IMR-90 (cell line): ENCODE measurements around the gene PSMB5. TPM values are rescaled to one million over a fixed set of nuclear protein-coding genes. Genes with fewer than 3 reads are reported as not detected.

Experiments used
- ATAC-seq: fragments of 200-7000 bp; cut with Tn5 transposase; 2 replicates; pipeline ENCODE4 v1.9.1; 2020; ENCODE audit warnings: low read depth, mild to moderate bottlenecking, moderate library complexity
- BruUV-seq: library from RNA; stranded (reverse); fragments of 400-500 nt; replicated peaks from 2 replicates; lab custom pipeline; 2021; lab: Mats Ljungman, UMichigan
- CTCF ChIA-PET: fragments of 300-600 bp; formaldehyde crosslinking; extraction: SDS; loops from one replicate; lab custom pipeline; 2021; ENCODE audit warnings: antibody characterized with exemption; lab: Yijun Ruan, JAX
- POLR2A ChIA-PET: fragments of 300-600 bp; sonication (Branson Sonifier 250); formaldehyde crosslinking; loops from one replicate; lab custom pipeline; 2022; ENCODE audit warnings: antibody characterized with exemption; ENCODE audit not compliant: unreplicated experiment; lab: Charles Lee
- DNase-seq: peaks from one replicate; pipeline ENCODE4 v3.0.0; 2013
- H2AFZ ChIP-seq: replicated peaks from 2 replicates; pipeline ENCODE3; 2013; ENCODE audit warnings: low read length, mild to moderate bottlenecking; ENCODE audit not compliant: poor library complexity
- H2AK5ac ChIP-seq: 2 replicates; pipeline ENCODE4 v1.6.1; 2013; ENCODE audit warnings: low read depth, low read length, inconsistent platforms
- H2AK9ac ChIP-seq: replicated peaks from 2 replicates; pipeline ENCODE3; 2013; ENCODE audit warnings: mild to moderate bottlenecking, low read depth, low read length, moderate library complexity; ENCODE audit not compliant: poor library complexity
- H2BK120ac ChIP-seq: 2 replicates; pipeline ENCODE4 v1.6.1; 2013; ENCODE audit warnings: low read depth, low read length, inconsistent platforms
- H2BK15ac ChIP-seq: 3 replicates; pipeline ENCODE4 v1.6.1; 2013; ENCODE audit warnings: low read depth, low read length, inconsistent platforms
- H2BK20ac ChIP-seq: 2 replicates; pipeline ENCODE4 v1.6.1; 2013; ENCODE audit warnings: low read depth, mild to moderate bottlenecking, inconsistent platforms, low read length, moderate library complexity
- H2BK5ac ChIP-seq: 2 replicates; pipeline ENCODE4 v1.6.1; 2013; ENCODE audit warnings: mild to moderate bottlenecking, low read depth, low read length, inconsistent platforms; ENCODE audit not compliant: poor library complexity, severe bottlenecking
- H3K14ac ChIP-seq: replicated peaks from 2 replicates; pipeline ENCODE4 v1.6.1; 2013; ENCODE audit warnings: low read depth, low read length, inconsistent platforms
- H3K18ac ChIP-seq: 2 replicates; pipeline ENCODE4 v1.6.1; 2013; ENCODE audit warnings: low read depth, low read length, control low read depth
- H3K23ac ChIP-seq: 2 replicates; pipeline ENCODE4 v1.6.1; 2013; ENCODE audit warnings: low read depth, low read length, inconsistent platforms
- H3K27ac ChIP-seq: 2 replicates; pipeline ENCODE4 v1.5.1; 2013; ENCODE audit warnings: mild to moderate bottlenecking, control low read depth, low read length; ENCODE audit not compliant: insufficient read depth
- H3K27me3 ChIP-seq: 2 replicates; pipeline ENCODE4 v1.6.1; 2013; ENCODE audit warnings: low read length; ENCODE audit not compliant: control insufficient read depth, insufficient read depth
- H3K36me3 ChIP-seq: 2 replicates; pipeline ENCODE4 v1.6.1; 2013; ENCODE audit warnings: low read length, mixed read lengths; ENCODE audit not compliant: control insufficient read depth, insufficient read depth
- H3K4ac ChIP-seq: 2 replicates; pipeline ENCODE4 v1.6.1; 2013; ENCODE audit warnings: low read depth, low read length, inconsistent platforms
- H3K4me1 ChIP-seq: 2 replicates; pipeline ENCODE4 v1.6.1; 2013; ENCODE audit warnings: low read length, mixed read lengths; ENCODE audit not compliant: control insufficient read depth, insufficient read depth
- H3K4me2 ChIP-seq: 2 replicates; pipeline ENCODE4 v1.6.1; 2013; ENCODE audit warnings: low read depth, mild to moderate bottlenecking, control low read depth, low read length, moderate library complexity
- H3K4me3 ChIP-seq: 2 replicates; pipeline ENCODE4 v1.5.1; 2013; ENCODE audit warnings: low read depth, mild to moderate bottlenecking, control low read depth, low read length, moderate library complexity; ENCODE audit not compliant: insufficient read depth
- H3K56ac ChIP-seq: 2 replicates; pipeline ENCODE4 v1.6.1; 2013; ENCODE audit warnings: low read length, inconsistent platforms; ENCODE audit not compliant: insufficient read depth; ENCODE audit errors: extremely low read depth
- H3K79me1 ChIP-seq, 2 experiments: 2 replicates each; pipeline ENCODE4 v1.6.1; 2013; ENCODE audit warnings: low read length in 2 of 2, inconsistent platforms in 1 of 2, low read depth in 1 of 2
- H3K9ac ChIP-seq: 2 replicates; pipeline ENCODE4 v1.6.1; 2013; ENCODE audit warnings: low read depth, low read length, control low read depth
- H3K9me1 ChIP-seq: 2 replicates; pipeline ENCODE4 v1.6.1; 2013; ENCODE audit warnings: low read length, inconsistent platforms; ENCODE audit not compliant: insufficient read depth
- H3K9me3 ChIP-seq: 2 replicates; pipeline ENCODE4 v1.6.1; 2013; ENCODE audit warnings: low read length; ENCODE audit not compliant: control insufficient read depth, insufficient read depth
- H4K20me1 ChIP-seq: 2 replicates; pipeline ENCODE4 v1.6.1; 2013; ENCODE audit warnings: low read length, inconsistent platforms; ENCODE audit not compliant: insufficient read depth
- H4K5ac ChIP-seq: 2 replicates; pipeline ENCODE4 v1.6.1; 2013; ENCODE audit warnings: mild to moderate bottlenecking, low read depth, low read length, control low read depth
- H4K8ac ChIP-seq, 2 experiments: 2 replicates each; pipeline ENCODE4 v1.6.1; 2013; ENCODE audit warnings: low read depth in 2 of 2, low read length in 2 of 2, control low read depth in 1 of 2, inconsistent platforms in 1 of 2
- H4K91ac ChIP-seq: 2 replicates; pipeline ENCODE4 v1.6.1; 2013; ENCODE audit warnings: low read depth, low read length, inconsistent platforms; ENCODE audit not compliant: insufficient read depth
- BHLHE40 ChIP-seq: fragments of 150-350 bp; IDR thresholded peaks from 2 replicates; pipeline ENCODE4 v1.6.1; 2016; ENCODE audit warnings: mild to moderate bottlenecking, low read depth, low read length
- ELK1 ChIP-seq: fragments of 150-350 bp; IDR thresholded peaks from 2 replicates; pipeline ENCODE4 v1.6.1; 2016; ENCODE audit warnings: low read depth, mild to moderate bottlenecking, low read length, moderate library complexity, borderline replicate concordance
- MAZ ChIP-seq: IDR thresholded peaks from 2 replicates; pipeline ENCODE4 v1.6.1; 2012; ENCODE audit warnings: low read depth, mild to moderate bottlenecking, low read length, improper control_type of control experiment, moderate library complexity, borderline replicate concordance
- RFX5 ChIP-seq: IDR thresholded peaks from 2 replicates; pipeline ENCODE4 v1.8.0; 2012; ENCODE audit warnings: low read depth, mild to moderate bottlenecking, low read length, moderate library complexity
- USF2 ChIP-seq: fragments of 150-350 bp; IDR thresholded peaks from 2 replicates; pipeline ENCODE4 v1.6.1; 2017; ENCODE audit warnings: mild to moderate bottlenecking, antibody characterized with exemption, low read length, low read depth
- WGBS, 2 experiments: methylation state at CpG; one replicate each; pipeline versions ENCODE4 v1.1.5 to v1.1.7; 2013; ENCODE audit warnings: missing lambda C conversion rate in 2 of 2; ENCODE audit not compliant: insufficient read length in 1 of 2; ENCODE audit errors: extremely low coverage in 2 of 2; 5-methylcytosine and 5-hydroxymethylcytosine counted together
- dilution Hi-C: fragments of 300-500 bp; cut with HindIII; formaldehyde crosslinking; loops from one replicate; pipeline ENCODE4 v1.14.3; 2018; ENCODE audit warnings: low sequenced_read_pairs; ENCODE audit not compliant: unreplicated experiment
- in situ Hi-C: fragments of 300-500 bp; cut with MboI; formaldehyde crosslinking; loops from 3 replicates; pipeline ENCODE4 v1.14.3; 2019; ENCODE audit warnings: low sequenced_read_pairs, inconsistent platforms, mixed read lengths
- intact Hi-C: fragments of 100-400 bp; cut with micrococcal nuclease; formaldehyde crosslinking; loops from 2 replicates; pipeline ENCODE4 v1.10.0; 2022
- polyA plus RNA-seq, 3 experiments: library from polyadenylated mRNA; depleted of rRNA; stranded (reverse); fragments of >200 nt; gene quantifications; 2 replicates each; pipeline ENCODE4 v1.2.3, GENCODE V29; 2012; ENCODE audit warnings: low replicate concordance in 1 of 3
- total RNA-seq: library from RNA; depleted of rRNA; stranded (reverse); fragments of >200 nt; gene quantifications from 2 replicates; pipeline ENCODE4 v1.2.3, GENCODE V29; 2012

Gene PSMB5
- total and polyA plus RNA-seq, 2 of the 4 experiments (the other 2 are of a cell fraction): 310 to 321 TPM

- H3K4me2 ChIP-seq: no peak overlapping the region
- TF ChIP-seq RFX5: no peak
- no peak for TF ChIP-seq MAZ
- no peak for TF ChIP-seq BHLHE40
- TF ChIP-seq USF2: no peak
- no peak for TF ChIP-seq ELK1
- CTCF ChIA-PET: interaction anchor here (1.0 to 1.1 kb wide), 2 partner anchors 11 to 52 kb away, joined by 3 to 4 read pairs; no protein-coding TSS in a partner anchor
These were observed 12.4 kb upstream of the PSMB5 start for GRCh38 chr14:23047034-23047634.

More at GRCh38 chr14:23047034-23047634, 12.4 kb upstream of the PSMB5 start:
- ATAC-seq: peak; percentile 41
- H4K20me1 ChIP-seq: no peaks in the 10 kb centered on the region; the same call in 1 of the 2 replicates
- in situ Hi-C loops (no loop called here), dilution Hi-C loops (no loop called here), intact Hi-C loops (no loop called here)
- H3K56ac ChIP-seq: no peak overlapping the region
- H4K8ac ChIP-seq: 0 out of 4 replicates have a peak overlapping the region, but pooled peaks of 1 of the 2 experiments have one; percentile 29
- H3K9me1 ChIP-seq: peaks cover 8% of the 10 kb centered on the region; the same call in 1 of the 2 replicates
- WGBS, 2 experiments: 100% methylated on average over 1 of the region's 6 CpGs; no CpG with 5 or more reads in 1 of the 2 experiments
- no peaks in the 10 kb centered on the region for H3K27me3 ChIP-seq
- H3K36me3 ChIP-seq: no peaks in the 10 kb centered on the region
- H2AK9ac ChIP-seq: peak overlapping the region; percentile 15
- peaks cover 4% of the 10 kb centered on the region for H3K4me1 ChIP-seq
- H3K14ac ChIP-seq: 0 out of 2 replicates have a peak overlapping the region, but pooled peaks have one; percentile 14
- no peak overlapping the region for H3K4me3 ChIP-seq
- 0 out of 2 replicates have a peak overlapping the region, but pooled peaks have one; percentile 15 for H3K23ac ChIP-seq
- no peak overlapping the region for H4K91ac ChIP-seq
- no peak overlapping the region for H2BK20ac ChIP-seq
- POLR2A ChIA-PET: no interaction called here
- no peak overlapping the region for H2BK5ac ChIP-seq
- peak overlapping the region; percentile 12 for H2AFZ ChIP-seq
- H2AK5ac ChIP-seq: peak overlapping the region; percentile 69; the same call in 1 of the 2 replicates
- H3K27ac ChIP-seq: no peak overlapping the region
- H4K5ac ChIP-seq: no peak overlapping the region
- no peak overlapping the region for H3K9ac ChIP-seq
- no peaks in the 10 kb centered on the region for H3K79me1 ChIP-seq
- H2BK15ac ChIP-seq: no peak overlapping the region
- H3K9me3 ChIP-seq: no peaks in the 10 kb centered on the region
- H3K18ac ChIP-seq: no peak overlapping the region
- H2BK120ac ChIP-seq: no peak overlapping the region
- BruUV-seq: no TSS peak
- H3K4ac ChIP-seq: peak overlapping the region; percentile 9; the same call in 1 of the 2 replicates
- DNase-seq: no peak
